A673 (cell line): ENCODE measurements around the gene ZBTB39. TPM values are rescaled to one million over a fixed set of nuclear protein-coding genes. Genes with fewer than 3 reads are reported as not detected.
"Not testable (repeated sequence)": the region's sequence is repeated elsewhere in the genome, so short reads cannot be mapped to it uniquely, and the experiment has no call there.

Source experiments
- BruUV-seq: library from RNA; stranded (reverse); fragments of 400-500 nt; replicated peaks from 2 replicates; lab custom pipeline; 2021; lab: Mats Ljungman, UMichigan
- CTCF ChIA-PET: fragments of 300-600 bp; sonication (Branson Sonifier 250); formaldehyde crosslinking; loops from one replicate; lab custom pipeline; 2022; ENCODE audit warnings: antibody characterized with exemption; lab: Charles Lee
- POLR2A ChIA-PET: fragments of 300-600 bp; sonication (Branson Sonifier 250); formaldehyde crosslinking; loops from one replicate; lab custom pipeline; 2022; ENCODE audit warnings: antibody characterized with exemption; ENCODE audit not compliant: low non-redundant PET; lab: Charles Lee
- DNase-seq: peaks from one replicate; pipeline ENCODE4 v3.0.0-alpha.2; 2015; ENCODE audit warnings: low spot score
- H3K27ac ChIP-seq: fragments of 200-600 bp; sonication (generic); 2 replicates; pipeline ENCODE4 v1.5.1; 2016; ENCODE audit warnings: mixed run types, low read depth, mild to moderate bottlenecking, mixed read lengths, antibody characterized with exemption, low read length; ENCODE audit not compliant: poor library complexity, severe bottlenecking
- H3K27me3 ChIP-seq: fragments of 200-600 bp; sonication (generic); replicated peaks from 2 replicates; pipeline ENCODE4 v1.6.1; 2017; ENCODE audit warnings: mixed run types, low read depth, mild to moderate bottlenecking, mixed read lengths, antibody characterized with exemption, low read length; ENCODE audit not compliant: insufficient read depth, poor library complexity
- H3K36me3 ChIP-seq: fragments of 200-600 bp; sonication (generic); 2 replicates; pipeline ENCODE4 v1.6.1; 2016; ENCODE audit warnings: mixed run types, mild to moderate bottlenecking, mixed read lengths, antibody characterized with exemption, low read length; ENCODE audit not compliant: insufficient read depth, poor library complexity, severe bottlenecking
- H3K4me1 ChIP-seq: fragments of 200-600 bp; sonication (generic); 2 replicates; pipeline ENCODE4 v1.6.1; 2017; ENCODE audit warnings: mixed run types, mild to moderate bottlenecking, mixed read lengths, antibody characterized with exemption, low read length; ENCODE audit not compliant: insufficient read depth, poor library complexity, severe bottlenecking
- H3K4me3 ChIP-seq: fragments of 200-600 bp; sonication (generic); 2 replicates; pipeline ENCODE4 v1.5.1; 2016; ENCODE audit warnings: low read depth, mixed run types, mild to moderate bottlenecking, mixed read lengths, low read length; ENCODE audit not compliant: poor library complexity, severe bottlenecking
- H3K9me3 ChIP-seq: fragments of 200-600 bp; sonication (generic); 2 replicates; pipeline ENCODE4 v1.6.1; 2016; ENCODE audit warnings: mixed run types, low read depth, mild to moderate bottlenecking, mixed read lengths, antibody characterized with exemption, low read length; ENCODE audit not compliant: poor library complexity, severe bottlenecking
- EZH2 ChIP-seq: fragments of 200-600 bp; sonication (generic); IDR thresholded peaks from 2 replicates; pipeline ENCODE4 v1.6.1; 2017; ENCODE audit warnings: borderline replicate concordance, low read depth, mild to moderate bottlenecking, mixed read lengths, antibody characterized with exemption, low read length; ENCODE audit not compliant: poor library complexity, severe bottlenecking
- intact Hi-C: fragments of 100-400 bp; cut with micrococcal nuclease; formaldehyde crosslinking; loops from one replicate; pipeline ENCODE4 v1.10.0; 2022; ENCODE audit not compliant: unreplicated experiment
- total RNA-seq: library from RNA; stranded (reverse); gene quantifications from 2 replicates; pipeline ENCODE4 v1.2.3, GENCODE V29; 2021
- TF ChIP-seq, protein P1 (sequence below): fragments of 300-800, 200-600 bp; sonication (generic); conservative IDR thresholded peaks from 2 replicates; pipeline ENCODE4 v1.5.1; 2017; ENCODE audit warnings: low read depth, mild to moderate bottlenecking, antibody characterized with exemption, low read length, moderate library complexity, mixed read lengths

The ZBTB39 gene
- total RNA-seq, 1 experiment from 2014 or later = 18.2 TPM

GRCh38 chr12:57019983-57020719 lies 13.8 kb upstream of the ZBTB39 start:
- no peak overlapping the region for H3K27ac ChIP-seq
- no peak overlapping the region for H3K4me3 ChIP-seq
- H3K27me3 ChIP-seq = no peaks in the 10 kb centered on the region
- ChIA-PET POLR2A (no interaction called here), CTCF (no interaction called here)
- no TSS peak for BruUV-seq
- no peak for DNase-seq
- no peak for TF ChIP-seq EZH2
- TF ChIP-seq, protein P1, sequence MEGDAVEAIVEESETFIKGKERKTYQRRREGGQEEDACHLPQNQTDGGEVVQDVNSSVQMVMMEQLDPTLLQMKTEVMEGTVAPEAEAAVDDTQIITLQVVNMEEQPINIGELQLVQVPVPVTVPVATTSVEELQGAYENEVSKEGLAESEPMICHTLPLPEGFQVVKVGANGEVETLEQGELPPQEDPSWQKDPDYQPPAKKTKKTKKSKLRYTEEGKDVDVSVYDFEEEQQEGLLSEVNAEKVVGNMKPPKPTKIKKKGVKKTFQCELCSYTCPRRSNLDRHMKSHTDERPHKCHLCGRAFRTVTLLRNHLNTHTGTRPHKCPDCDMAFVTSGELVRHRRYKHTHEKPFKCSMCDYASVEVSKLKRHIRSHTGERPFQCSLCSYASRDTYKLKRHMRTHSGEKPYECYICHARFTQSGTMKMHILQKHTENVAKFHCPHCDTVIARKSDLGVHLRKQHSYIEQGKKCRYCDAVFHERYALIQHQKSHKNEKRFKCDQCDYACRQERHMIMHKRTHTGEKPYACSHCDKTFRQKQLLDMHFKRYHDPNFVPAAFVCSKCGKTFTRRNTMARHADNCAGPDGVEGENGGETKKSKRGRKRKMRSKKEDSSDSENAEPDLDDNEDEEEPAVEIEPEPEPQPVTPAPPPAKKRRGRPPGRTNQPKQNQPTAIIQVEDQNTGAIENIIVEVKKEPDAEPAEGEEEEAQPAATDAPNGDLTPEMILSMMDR = no peak
- no peaks in the 10 kb centered on the region for H3K9me3 ChIP-seq
- no peaks in the 10 kb centered on the region for H3K4me1 ChIP-seq
- H3K36me3 ChIP-seq = no peaks in the 10 kb centered on the region
- intact Hi-C loops = no loop called here

DNA sequence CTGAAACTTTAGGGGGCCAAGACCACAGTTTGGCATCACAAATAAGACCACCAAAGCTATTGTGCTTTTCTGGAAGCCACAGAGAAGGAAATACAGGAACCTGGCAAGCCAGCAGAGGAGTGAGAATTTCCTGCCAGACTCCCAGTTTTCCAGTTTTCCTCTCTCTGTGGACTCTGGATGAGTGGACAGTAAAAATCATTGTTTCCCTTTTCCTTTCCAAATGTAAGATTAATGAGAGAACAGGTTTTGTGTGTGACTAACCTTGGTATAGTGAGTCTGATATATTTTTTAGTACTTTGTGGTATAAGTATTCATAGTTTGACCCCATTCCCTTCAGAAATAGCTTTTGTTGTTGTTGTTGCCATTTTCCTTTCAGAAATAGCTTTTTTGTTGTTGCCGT lies 12.6 kb upstream of the ZBTB39 start:
- CTCF ChIA-PET = no interaction called here
- Histone ChIP-seq H3K36me3 (no peaks in the 10 kb centered on the region), H3K4me1 (peaks cover 4% of the 10 kb centered on the region), H3K27me3 (peaks cover 4% of the 10 kb centered on the region), H3K4me3 (no peak overlapping the region), H3K9me3 (no peaks in the 10 kb centered on the region), H3K27ac (no peak overlapping the region)
- BruUV-seq = no TSS peak
- intact Hi-C loops = no loop called here
- no peak for TF ChIP-seq EZH2
- TF ChIP-seq, protein P1 = no peak
- no peak for DNase-seq
- POLR2A ChIA-PET = no interaction called here

- H3K36me3 ChIP-seq, intact Hi-C loops, H3K9me3 ChIP-seq, BruUV-seq, POLR2A ChIA-PET, H3K27me3 ChIP-seq, H3K27ac ChIP-seq, CTCF ChIA-PET, H3K4me3 ChIP-seq, DNase-seq, H3K4me1 ChIP-seq: not testable (repeated sequence)
Measured at GRCh38 chr12:57018353-57018752, 12.0 kb upstream of the ZBTB39 start.

- Histone ChIP-seq H3K27ac (no peak within 1 kb of the TSS), H3K36me3 (no peaks in the 10 kb centered on the region), H3K27me3 (peaks cover 4% of the 10 kb centered on the region), H3K9me3 (no peaks in the 10 kb centered on the region), H3K4me1 (peaks cover 4% of the 10 kb centered on the region), H3K4me3 (no peak within 1 kb of the TSS)
- ChIA-PET POLR2A (no interaction called here), CTCF (no interaction called here)
- TF ChIP-seq EZH2 = no peak
- TF ChIP-seq, protein P1 = no peak
- intact Hi-C loops = no loop called here
- DNase-seq = no peak
- BruUV-seq = no TSS peak
Measured at GRCh38 chr12:57016348-57016747, 10.0 kb upstream of the ZBTB39 start, which contains the start of gene TAC3. Gene TAC3 (minus strand): TSS chr12:57016529. CDS start chr12:57015797, 732 bp downstream.
